Left lung (tissue), 10 donors: ENCODE results near the gene IQCM. TPM values are rescaled to one million over a fixed set of nuclear protein-coding genes. Genes with fewer than 3 reads are reported as not detected.

Source experiments
- ATAC-seq: fragments of 200-7000 bp; cut with Tn5 transposase; one replicate; pipeline ENCODE4 v1.9.1; 2020; ENCODE audit warnings: moderate library complexity
- DNase-seq, 4 donors: peaks; one replicate each; pipeline ENCODE4 v3.0.0-alpha.2; 2013 to 2020
- H3K27ac ChIP-seq, 2 donors: fragments of 200-600 bp; sonication (generic) in 1 of 2; one replicate each; pipeline versions ENCODE4 v1.5.0 to v1.8.0; 2020 to 2021
- H3K27me3 ChIP-seq, 2 donors: fragments of 200-600 bp; sonication (generic) in 1 of 2; one replicate each; pipeline versions ENCODE4 v1.5.0 to v1.8.0; 2020 to 2021
- H3K36me3 ChIP-seq, 2 donors: fragments of 200-600 bp; sonication (generic) in 1 of 2; one replicate each; pipeline versions ENCODE4 v1.5.0 to v1.8.0; 2020 to 2021
- H3K4me1 ChIP-seq, 2 donors: fragments of 200-600 bp; one replicate each; pipeline ENCODE4 v1.8.0; 2021
- H3K4me3 ChIP-seq, 2 donors: fragments of 200-600 bp; sonication (generic) in 1 of 2; one replicate each; pipeline versions ENCODE4 v1.5.0 to v1.8.0; 2020 to 2021; ENCODE audit warnings: mild to moderate bottlenecking in 1 of 2
- H3K9me3 ChIP-seq, 2 donors: fragments of 200-600 bp; sonication (generic) in 1 of 2; one replicate each; pipeline versions ENCODE4 v1.5.0 to v1.8.0; 2020 to 2021
- CTCF ChIP-seq, 2 donors: fragments of 200-600 bp; sonication (generic) in 1 of 2; IDR thresholded peaks; one replicate each; pipeline versions ENCODE4 v1.5.0 to v1.8.0; 2021; ENCODE audit warnings: antibody characterized with exemption in 2 of 2
- intact Hi-C, 2 donors: fragments of 100-400 bp; cut with DNase I; formaldehyde crosslinking; loops; one replicate each; pipeline versions ENCODE4 v1.11.2 to v1.14.2; 2022
- polyA plus RNA-seq, 6 donors: library from polyadenylated mRNA; unstranded; fragments of 120-200 nt; gene quantifications; one replicate each; pipeline ENCODE4 v1.2.1, GENCODE V29; 2013; ENCODE audit not compliant: insufficient read length in 6 of 6
- total RNA-seq, 2 donors: library from RNA; stranded (reverse); fragmentation: NEBNext Ultra II Directional; extraction: Animal tissue kit (Norgen Biotek cat#: 25700); gene quantifications; one replicate each; pipeline ENCODE4 v1.2.1, GENCODE V29; 2021
- donor health status: DM: no; HTN: yes; CAD: no.
- donor health status: DM: no; HTN: no; CAD: no.

Gene IQCM
- total and polyA plus RNA-seq, 8 donors = not detected

GRCh38 chr4:149321438-149321837 is 494.2 kb downstream of the IQCM start:
- intact Hi-C loops = no loop called here
- ATAC-seq (no peak), DNase-seq (no peak)
- Histone ChIP-seq H3K4me3 (no peak overlapping the region), H3K27me3 (no peaks in the 10 kb centered on the region), H3K9me3 (peaks cover 0 to 26% of the 10 kb centered on the region in 2 donors), H3K4me1 (no peaks in the 10 kb centered on the region), H3K27ac (no peak overlapping the region), H3K36me3 (no peaks in the 10 kb centered on the region)
- TF ChIP-seq CTCF (IDR thresholded peaks at IDR 0.05) = no peak

- H3K4me3 ChIP-seq = no peak overlapping the region
- ATAC-seq (no peak), DNase-seq (no peak)
- intact Hi-C loops = no loop called here
- H3K27me3 ChIP-seq = no peaks in the 10 kb centered on the region
- no peak overlapping the region for H3K27ac ChIP-seq
- no peaks in the 10 kb centered on the region for H3K36me3 ChIP-seq
- TF ChIP-seq CTCF (IDR thresholded peaks at IDR 0.05) = no peak
- H3K4me1 ChIP-seq = no peaks in the 10 kb centered on the region
- H3K9me3 ChIP-seq = peaks cover 0 to 2% of the 10 kb centered on the region in 2 donors
These were observed 504.6 kb downstream of the IQCM start for GRCh38 chr4:149311076-149311475.

GRCh38 chr4:149306537-149306936 is 509.1 kb downstream of the IQCM start:
- Histone ChIP-seq H3K4me1 (no peaks in the 10 kb centered on the region), H3K36me3 (no peaks in the 10 kb centered on the region), H3K9me3 (no peaks in the 10 kb centered on the region), H3K27ac (no peak overlapping the region), H3K27me3 (no peaks in the 10 kb centered on the region), H3K4me3 (no peak overlapping the region)
- TF ChIP-seq CTCF (IDR thresholded peaks at IDR 0.05) = no peak
- intact Hi-C loops = no loop called here
- DNase-seq (no peak), ATAC-seq (no peak)
